H1 (cell line): ENCODE measurements around the gene SLC44A1. TPM values are rescaled to one million over a fixed set of nuclear protein-coding genes. Genes with fewer than 3 reads are reported as not detected.

Experiments used
- CTCF ChIA-PET: fragments of 300-600 bp; sonication (Branson Sonifier 250); formaldehyde crosslinking; loops from one replicate; lab custom pipeline; 2021; ENCODE audit not compliant: partially characterized antibody; lab: Charles Lee
- POLR2A ChIA-PET: fragments of 300-600 bp; sonication (Branson Sonifier 250); formaldehyde crosslinking; loops from one replicate; lab custom pipeline; 2021; ENCODE audit warnings: inconsistent platforms; ENCODE audit not compliant: partially characterized antibody; lab: Charles Lee
- DNase-seq, 2 experiments: peaks; one replicate each; pipeline versions ENCODE4 v3.0.0 to v3.0.0-alpha.2; 2010 to 2022; ENCODE audit warnings: low spot score in 2 of 2, low read depth in 1 of 2, mixed read lengths in 1 of 2
- FAIRE-seq: peaks from 2 replicates; lab custom pipeline; 2011; peaks lifted over from hg19 to GRCh38; lab: Jason Lieb, UNC
- H2AFZ ChIP-seq: 2 replicates; pipeline ENCODE4 v1.8.1; 2012; ENCODE audit warnings: low read length, inconsistent platforms
- H2AK5ac ChIP-seq: 2 replicates; pipeline ENCODE4 v1.6.1; 2013; ENCODE audit warnings: low read depth, low read length
- H2BK120ac ChIP-seq: replicated peaks from 2 replicates; pipeline ENCODE3; 2013; ENCODE audit warnings: low read depth, low read length, inconsistent platforms
- H2BK12ac ChIP-seq: 2 replicates; pipeline ENCODE4 v1.6.1; 2013; ENCODE audit warnings: low read depth, low read length
- H2BK15ac ChIP-seq: 2 replicates; pipeline ENCODE4 v1.6.1; 2013; ENCODE audit warnings: low read length
- H2BK20ac ChIP-seq: 2 replicates; pipeline ENCODE4 v1.6.1; 2013; ENCODE audit warnings: low read length
- H2BK5ac ChIP-seq: 2 replicates; pipeline ENCODE4 v1.6.1; 2013; ENCODE audit warnings: low read depth, low read length
- H3K14ac ChIP-seq: 2 replicates; pipeline ENCODE4 v1.6.1; 2013; ENCODE audit warnings: inconsistent platforms; ENCODE audit not compliant: insufficient read length
- H3K18ac ChIP-seq: 2 replicates; pipeline ENCODE4 v1.6.1; 2013; ENCODE audit warnings: low read length; ENCODE audit errors: extremely low read depth
- H3K23ac ChIP-seq: 2 replicates; pipeline ENCODE4 v1.6.1; 2013; ENCODE audit warnings: inconsistent platforms; ENCODE audit not compliant: insufficient read length
- H3K23me2 ChIP-seq: 2 replicates; pipeline ENCODE4 v1.6.1; 2013; ENCODE audit warnings: low read depth, low read length
- H3K27ac ChIP-seq: 2 replicates; pipeline ENCODE4 v1.6.1; 2011; ENCODE audit warnings: low read depth, low read length, inconsistent platforms
- H3K27me3 ChIP-seq, 4 experiments: replicated peaks in 1 of 4; 1 replicate in 1 of 4; 2 replicates in 3 of 4; pipeline versions ENCODE4 v1.6.1 to v1.8.1; 2011 to 2013; ENCODE audit warnings: low read length in 3 of 4, mild to moderate bottlenecking in 3 of 4, inconsistent platforms in 2 of 4, mixed read lengths in 2 of 4, moderate library complexity in 1 of 4; ENCODE audit not compliant: control insufficient read depth in 3 of 4, insufficient read depth in 3 of 4; ENCODE audit errors: extremely low read depth in 1 of 4
- H3K36me3 ChIP-seq, 4 experiments: 2 replicates each; pipeline versions ENCODE4 v1.6.1 to v1.8.1; 2011 to 2013; ENCODE audit warnings: mild to moderate bottlenecking in 4 of 4, low read length in 3 of 4, moderate library complexity in 2 of 4, control low read depth in 1 of 4, inconsistent platforms in 1 of 4; ENCODE audit not compliant: insufficient read depth in 4 of 4, control insufficient read depth in 2 of 4
- H3K4ac ChIP-seq: replicated peaks from 2 replicates; pipeline ENCODE3; 2013; ENCODE audit warnings: low read length, low read depth, mixed read lengths, inconsistent platforms; ENCODE audit not compliant: insufficient read length
- H3K4me1 ChIP-seq, 4 experiments: replicated peaks in 1 of 4; 1 replicate in 1 of 4; 2 replicates in 3 of 4; pipeline versions ENCODE4 v1.6.1 to v1.8.1; 2011 to 2013; ENCODE audit warnings: low read length in 3 of 4, inconsistent platforms in 2 of 4, mixed read lengths in 1 of 4; ENCODE audit not compliant: insufficient read depth in 4 of 4, control insufficient read depth in 3 of 4
- H3K4me2 ChIP-seq, 2 experiments: 2 replicates each; pipeline versions ENCODE4 v1.6.1 to v1.8.1; 2011 to 2013; ENCODE audit warnings: low read depth in 2 of 2, low read length in 2 of 2, control low read depth in 1 of 2, inconsistent platforms in 1 of 2, mild to moderate bottlenecking in 1 of 2; ENCODE audit not compliant: insufficient read depth in 1 of 2
- H3K4me3 ChIP-seq, 4 experiments: fragments of 200-600, 300-600 bp in 1 of 4; sonication (generic), shearing (Covaris generic), sonication (Bioruptor Twin) in 1 of 4; 2 replicates each; pipeline versions ENCODE4 v1.5.1 to v1.8.1; 2011 to 2016; ENCODE audit warnings: low read length in 4 of 4, low read depth in 3 of 4, control low read depth in 2 of 4, inconsistent platforms in 2 of 4, mild to moderate bottlenecking in 2 of 4, mixed read lengths in 1 of 4, moderate library complexity in 1 of 4; ENCODE audit not compliant: insufficient read depth in 2 of 4; ENCODE audit errors: extremely low read depth in 1 of 4
- H3K56ac ChIP-seq: replicated peaks from 2 replicates; pipeline ENCODE3; 2013; ENCODE audit warnings: low read depth, mild to moderate bottlenecking, mixed read lengths, low read length, inconsistent platforms; ENCODE audit not compliant: insufficient read length
- H3K79me1 ChIP-seq: 2 replicates; pipeline ENCODE4 v1.6.1; 2013; ENCODE audit warnings: low read depth, low read length, control low read depth
- H3K79me2 ChIP-seq, 2 experiments: 2 replicates each; pipeline versions ENCODE4 v1.6.1 to v1.8.1; 2012 to 2013; ENCODE audit warnings: low read length in 2 of 2, mild to moderate bottlenecking in 2 of 2, inconsistent platforms in 1 of 2; ENCODE audit not compliant: insufficient read depth in 2 of 2, control insufficient read depth in 1 of 2
- H3K9ac ChIP-seq, 4 experiments: replicated peaks in 1 of 4; 1 replicate in 1 of 4; 2 replicates in 3 of 4; pipeline versions ENCODE4 v1.6.1 to v1.8.1; 2011 to 2013; ENCODE audit warnings: low read depth in 3 of 4, low read length in 3 of 4, control low read depth in 2 of 4, mild to moderate bottlenecking in 2 of 4, moderate library complexity in 2 of 4, inconsistent platforms in 1 of 4; ENCODE audit errors: extremely low read depth in 1 of 4
- H3K9me3 ChIP-seq, 2 experiments: 2 replicates each; pipeline versions ENCODE4 v1.6.1 to v1.8.1; 2012 to 2013; ENCODE audit warnings: mild to moderate bottlenecking in 2 of 2, moderate library complexity in 2 of 2, control low read depth in 1 of 2, inconsistent platforms in 1 of 2, low read depth in 1 of 2, low read length in 1 of 2, mixed read lengths in 1 of 2; ENCODE audit not compliant: insufficient read depth in 2 of 2
- H4K20me1 ChIP-seq, 2 experiments: replicated peaks in 1 of 2; 2 replicates each; pipeline versions ENCODE3 to v1.8.1; 2011 to 2013; ENCODE audit warnings: inconsistent platforms in 2 of 2, low read length in 2 of 2, mild to moderate bottlenecking in 1 of 2; ENCODE audit not compliant: insufficient read depth in 2 of 2, control insufficient read depth in 1 of 2
- H4K5ac ChIP-seq: 2 replicates; pipeline ENCODE4 v1.6.1; 2013; ENCODE audit warnings: low read length, low read depth, mixed read lengths, inconsistent platforms; ENCODE audit not compliant: insufficient read length
- H4K8ac ChIP-seq: 2 replicates; pipeline ENCODE4 v1.8.0; 2013; ENCODE audit warnings: mild to moderate bottlenecking, moderate library complexity, low read length, inconsistent platforms; ENCODE audit not compliant: insufficient read depth; ENCODE audit errors: extremely low read depth
- H4K91ac ChIP-seq: replicated peaks from 2 replicates; pipeline ENCODE3; 2013; ENCODE audit warnings: low read length, mixed read lengths, inconsistent platforms; ENCODE audit not compliant: insufficient read length
- ASH2L ChIP-seq: fragments of 200-600, 300-600 bp; sonication (generic); IDR thresholded peaks from one replicate; pipeline ENCODE4 v1.7.1; 2017; ENCODE audit warnings: low read length
- CHD2 ChIP-seq: IDR thresholded peaks from 2 replicates; pipeline ENCODE4 v1.6.1; 2012; ENCODE audit warnings: low read length, improper control_type of control experiment
- GABPA ChIP-seq: IDR thresholded peaks from 2 replicates; pipeline ENCODE4 v1.6.1; 2011; ENCODE audit warnings: mild to moderate bottlenecking, low read length, moderate library complexity, borderline replicate concordance; ENCODE audit not compliant: insufficient read depth
- KDM5A ChIP-seq: fragments of 200-600 bp; IDR thresholded peaks from 2 replicates; pipeline ENCODE4 v1.7.1; 2012; ENCODE audit warnings: mild to moderate bottlenecking, low read length, inconsistent platforms, mixed read lengths
- PHF8 ChIP-seq: fragments of 200-600 bp; sonication (generic); conservative IDR thresholded peaks from 2 replicates; pipeline ENCODE4 v1.7.1; 2012; ENCODE audit warnings: low read depth, mild to moderate bottlenecking, inconsistent platforms, low read length, moderate library complexity
- POLR2AphosphoS5 ChIP-seq: IDR thresholded peaks from 2 replicates; pipeline ENCODE4 v1.6.1; 2011; ENCODE audit warnings: low read depth, low read length
- RFX5 ChIP-seq: IDR thresholded peaks from 2 replicates; pipeline ENCODE4 v1.6.1; 2011; ENCODE audit warnings: low read depth, low read length, improper control_type of control experiment, borderline replicate concordance
- SP2 ChIP-seq: IDR thresholded peaks from 2 replicates; pipeline ENCODE4 v1.6.1; 2012; ENCODE audit warnings: mild to moderate bottlenecking, low read length, inconsistent platforms
- TEAD4 ChIP-seq: IDR thresholded peaks from 2 replicates; pipeline ENCODE4 v1.6.1; 2012; ENCODE audit warnings: low read depth, low read length, inconsistent platforms, mixed read lengths
- ZNF274 ChIP-seq: IDR thresholded peaks from 2 replicates; pipeline ENCODE4 v1.7.0; 2012; ENCODE audit warnings: low read length, borderline replicate concordance; ENCODE audit errors: extremely low read depth
- WGBS, 2 experiments: shearing (Covaris generic) in 1 of 2; methylation state at CpG; one replicate each; pipeline versions ENCODE4 v1.1.6 to v1.1.7; 2013 to 2015; ENCODE audit warnings: low lambda C conversion rate in 2 of 2, mixed read lengths in 2 of 2, inconsistent platforms in 1 of 2, low coverage in 1 of 2, missing lambda C conversion rate in 1 of 2; ENCODE audit not compliant: insufficient replicate concordance in 2 of 2, insufficient coverage in 1 of 2, insufficient read length in 1 of 2; ENCODE audit errors: extremely low coverage in 1 of 2, missing lambda C conversion rate in 1 of 2; 5-methylcytosine and 5-hydroxymethylcytosine counted together
- polyA plus RNA-seq, 7 experiments: library from polyadenylated mRNA; depleted of rRNA in 3 of 7; stranded (reverse) in 5 of 7; unstranded in 2 of 7; fragments of >200 nt in 5 of 7; fragments of 200-250 nt in 2 of 7; gene quantifications; 1 replicate in 5 of 7; 2 replicates in 1 of 7; 4 replicates in 1 of 7; pipeline versions ENCODE4 v1.2.1 to v1.2.3, GENCODE V29; 2011 to 2013; ENCODE audit warnings: missing spikeins in 2 of 7, mixed read lengths in 2 of 7
- total RNA-seq: library from RNA; stranded (reverse); fragmentation: NEBNext Ultra II Directional; extraction: Animal tissue kit (Norgen Biotek cat#: 25700); gene quantifications from 2 replicates; pipeline ENCODE4 v1.2.1, GENCODE V29; 2021

The SLC44A1 gene
- total and polyA plus RNA-seq, 2 of the 8 experiments (the other 6 are each of a cell fraction or from before 2014, with no cell fraction given) = 30.5 to 71.2 TPM

DNA sequence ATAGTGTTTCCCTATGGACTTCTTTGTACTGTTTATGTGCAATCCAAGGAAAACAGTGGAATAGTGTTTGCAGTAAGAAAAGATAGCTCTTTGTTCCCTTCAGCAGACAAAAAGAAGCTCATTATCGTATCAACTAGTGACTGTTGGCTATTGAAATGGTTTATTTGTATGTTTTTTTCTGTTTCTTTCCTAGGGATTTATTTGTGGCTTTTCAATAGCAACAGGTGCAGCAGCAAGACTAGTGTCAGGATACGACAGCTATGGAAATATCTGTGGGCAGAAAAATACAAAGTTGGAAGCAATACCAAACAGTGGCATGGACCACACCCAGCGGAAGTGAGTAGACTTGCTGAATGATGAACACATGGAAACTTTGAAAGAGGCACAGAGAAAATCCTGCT, 65.1 kb downstream of the SLC44A1 start:
- Histone ChIP-seq H4K20me1 (no peaks in the 10 kb centered on the region), H3K14ac (no peak overlapping the region), H2BK5ac (no peak overlapping the region), H3K56ac (no peak overlapping the region), H3K4me3 (no peak overlapping the region), H2BK120ac (no peak overlapping the region), H3K9ac (no peak overlapping the region), H3K36me3 (peaks cover 0 to 11% (median 0%) of the 10 kb centered on the region in 4 experiments; a peak in 1 of 8 replicates), H3K23ac (no peak overlapping the region), H2AFZ (no peak overlapping the region), H4K8ac (no peak overlapping the region), H2BK20ac (no peak overlapping the region), H2AK5ac (no peak overlapping the region), H3K27ac (no peak overlapping the region), H3K4me1 (peaks cover 2 to 6% (median 3%) of the 10 kb centered on the region in 4 experiments; a peak in 3 of 7 replicates), H3K18ac (no peak overlapping the region), H3K9me3 (no peaks in the 10 kb centered on the region), H2BK15ac (no peak overlapping the region), H4K5ac (no peak overlapping the region), H3K79me1 (peaks cover 2% of the 10 kb centered on the region; the same call in 1 of the 2 replicates), H3K23me2 (no peaks in the 10 kb centered on the region), H3K4ac (no peak overlapping the region), H4K91ac (no peak overlapping the region), H2BK12ac (no peak overlapping the region), H3K79me2 (peaks cover 0 to 24% of the 10 kb centered on the region in 2 experiments; a peak in 2 of 4 replicates), H3K27me3 (no peaks in the 10 kb centered on the region), H3K4me2 (no peak overlapping the region)
- DNase-seq (no peak), FAIRE-seq (no peak)
- CTCF ChIA-PET = interaction anchor here (1.0 to 1.9 kb wide), 2 partner anchors 10 to 47 kb away, joined by 4 to 6 read pairs; no protein-coding TSS in a partner anchor
- POLR2A ChIA-PET = interaction anchor here (0.6 to 2.7 kb wide), 6 partner anchors 13 to 65 kb away, joined by 3 to 9 read pairs (median 3); partner anchors contain the start of gene SLC44A1
- WGBS, 2 experiments = 92% methylated on average over 3 of the region's 3 CpGs; no CpG with 5 or more reads in 1 of the 2 experiments
- no peak for TF ChIP-seq TEAD4
- no peak for TF ChIP-seq RFX5
- no peak for TF ChIP-seq CHD2
- no peak for TF ChIP-seq PHF8
- TF ChIP-seq GABPA = no peak
- TF ChIP-seq ASH2L = no peak
- no peak for TF ChIP-seq POLR2AphosphoS5
- TF ChIP-seq KDM5A = no peak
- no peak for TF ChIP-seq SP2
- no peak for TF ChIP-seq ZNF274
